Measurements from ENCODE around the gene FBXW8. TPM values are rescaled to one million over a fixed set of nuclear protein-coding genes. Genes with fewer than 3 reads are reported as not detected.

FBXW8 gene
- total RNA-seq, 3 donors from 2014 or later, result 12.0 to 13.2 (median 13.1) TPM

DNA sequence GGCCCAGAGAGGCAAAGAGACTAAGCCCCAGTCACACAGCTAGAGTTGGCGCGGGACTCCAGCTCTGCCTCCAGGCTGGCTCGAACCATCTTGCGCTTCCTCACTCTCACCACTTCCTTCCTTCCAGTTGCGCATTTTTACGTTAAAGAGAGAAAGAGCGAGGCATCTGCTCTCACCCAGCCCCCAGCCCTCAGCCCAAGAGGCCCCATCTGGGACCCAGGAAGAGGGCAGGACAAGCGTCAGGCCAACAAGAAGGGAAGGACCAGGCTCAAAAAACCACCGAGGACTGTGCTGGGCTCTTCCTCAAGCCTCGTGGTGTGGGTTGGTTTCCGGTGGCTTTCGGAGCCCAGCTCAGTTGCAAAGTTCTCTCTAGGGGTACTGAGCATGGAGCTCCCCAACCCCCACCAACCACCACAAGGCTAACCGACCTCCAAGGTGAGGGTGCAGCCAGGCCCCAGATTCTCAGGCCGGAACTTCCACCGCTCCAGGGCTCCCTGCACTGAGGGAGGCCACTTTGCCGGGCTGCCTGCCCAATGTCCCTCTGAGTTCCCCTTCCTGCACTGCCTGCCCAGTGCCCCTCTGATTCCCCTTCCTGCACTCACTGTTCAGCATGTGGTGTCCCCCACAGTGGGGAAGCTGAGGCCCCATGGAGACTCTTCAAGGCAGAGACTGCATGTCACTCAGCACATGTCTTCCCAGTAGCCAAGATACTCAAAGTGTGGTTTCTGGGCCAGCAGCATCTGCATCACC lies 152.6 kb downstream of the FBXW8 start:
- Histone ChIP-seq H3K9me3 (no peaks in the 10 kb centered on the region), H3K36me3 (ENCODE audit: low read depth) (no peaks in the 10 kb centered on the region), H3K4me3 (no peak overlapping the region), H3K4me1 (ENCODE audit: low read depth) (no peaks in the 10 kb centered on the region)
- TF ChIP-seq, protein P1, sequence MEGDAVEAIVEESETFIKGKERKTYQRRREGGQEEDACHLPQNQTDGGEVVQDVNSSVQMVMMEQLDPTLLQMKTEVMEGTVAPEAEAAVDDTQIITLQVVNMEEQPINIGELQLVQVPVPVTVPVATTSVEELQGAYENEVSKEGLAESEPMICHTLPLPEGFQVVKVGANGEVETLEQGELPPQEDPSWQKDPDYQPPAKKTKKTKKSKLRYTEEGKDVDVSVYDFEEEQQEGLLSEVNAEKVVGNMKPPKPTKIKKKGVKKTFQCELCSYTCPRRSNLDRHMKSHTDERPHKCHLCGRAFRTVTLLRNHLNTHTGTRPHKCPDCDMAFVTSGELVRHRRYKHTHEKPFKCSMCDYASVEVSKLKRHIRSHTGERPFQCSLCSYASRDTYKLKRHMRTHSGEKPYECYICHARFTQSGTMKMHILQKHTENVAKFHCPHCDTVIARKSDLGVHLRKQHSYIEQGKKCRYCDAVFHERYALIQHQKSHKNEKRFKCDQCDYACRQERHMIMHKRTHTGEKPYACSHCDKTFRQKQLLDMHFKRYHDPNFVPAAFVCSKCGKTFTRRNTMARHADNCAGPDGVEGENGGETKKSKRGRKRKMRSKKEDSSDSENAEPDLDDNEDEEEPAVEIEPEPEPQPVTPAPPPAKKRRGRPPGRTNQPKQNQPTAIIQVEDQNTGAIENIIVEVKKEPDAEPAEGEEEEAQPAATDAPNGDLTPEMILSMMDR (IDR thresholded peaks at IDR 0.05), result no peak
- ATAC-seq, result peak; percentile 66
- intact Hi-C loops (cut with DNase I, micrococcal nuclease), result no loop called here
- DNase-seq, result peak in 2 of 3 donors; percentile 32 to 43

DNA sequence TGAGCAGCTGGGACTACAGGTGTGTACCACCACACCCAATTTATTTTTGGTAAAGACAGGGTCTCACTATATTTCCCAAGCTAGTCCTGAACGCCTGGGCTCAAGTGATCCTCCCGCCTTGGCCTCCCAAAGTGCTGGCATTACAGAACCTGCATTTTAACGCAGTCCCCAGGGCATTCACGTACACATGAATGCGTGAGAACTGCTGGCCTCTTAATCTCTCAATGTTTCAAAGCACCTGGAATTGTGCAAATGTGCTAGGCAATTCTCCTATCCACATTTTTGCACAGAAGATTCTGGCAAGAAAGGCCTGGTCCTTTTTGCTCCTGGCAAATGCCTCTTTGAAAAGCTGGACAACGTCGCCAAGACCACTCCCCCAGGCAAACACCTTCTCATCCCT lies 153.3 kb downstream of the FBXW8 start:
- no peak for ATAC-seq
- intact Hi-C loops (cut with DNase I, micrococcal nuclease), result no loop called here
- DNase-seq, result no peak

GRCh38 chr12:117064596-117064995 lies 153.8 kb downstream of the FBXW8 start:
- no peak for ATAC-seq
- TF ChIP-seq, protein P1 (IDR thresholded peaks at IDR 0.05), result no peak
- no peaks in the 10 kb centered on the region for H3K9me3 ChIP-seq
- no peak for DNase-seq
- intact Hi-C loops (cut with DNase I, micrococcal nuclease), result no loop called here
- no peaks in the 10 kb centered on the region for H3K4me1 ChIP-seq (ENCODE audit: low read depth)
- H3K36me3 ChIP-seq (ENCODE audit: low read depth), result no peaks in the 10 kb centered on the region
- no peak overlapping the region for H3K4me3 ChIP-seq

More for the DNA sequence above, 153.3 kb downstream of the FBXW8 start:
- no peaks in the 10 kb centered on the region for H3K36me3 ChIP-seq (ENCODE audit: low read depth)
- TF ChIP-seq, protein P1 (IDR thresholded peaks at IDR 0.05), result no peak
- H3K9me3 ChIP-seq, result no peaks in the 10 kb centered on the region
- H3K4me1 ChIP-seq (ENCODE audit: low read depth), result no peaks in the 10 kb centered on the region
- no peak overlapping the region for H3K4me3 ChIP-seq

GRCh38 chr12:117067016-117067415 lies 156.3 kb downstream of the FBXW8 start:
- ATAC-seq (no peak), DNase-seq (no peak)
- H3K4me1 ChIP-seq (ENCODE audit: low read depth), result no peaks in the 10 kb centered on the region
- H3K9me3 ChIP-seq, result no peaks in the 10 kb centered on the region
- intact Hi-C loops (cut with DNase I, micrococcal nuclease), result no loop called here
- no peak overlapping the region for H3K4me3 ChIP-seq
- H3K36me3 ChIP-seq (ENCODE audit: low read depth), result no peaks in the 10 kb centered on the region
- TF ChIP-seq, protein P1 (IDR thresholded peaks at IDR 0.05), result no peak

DNA sequence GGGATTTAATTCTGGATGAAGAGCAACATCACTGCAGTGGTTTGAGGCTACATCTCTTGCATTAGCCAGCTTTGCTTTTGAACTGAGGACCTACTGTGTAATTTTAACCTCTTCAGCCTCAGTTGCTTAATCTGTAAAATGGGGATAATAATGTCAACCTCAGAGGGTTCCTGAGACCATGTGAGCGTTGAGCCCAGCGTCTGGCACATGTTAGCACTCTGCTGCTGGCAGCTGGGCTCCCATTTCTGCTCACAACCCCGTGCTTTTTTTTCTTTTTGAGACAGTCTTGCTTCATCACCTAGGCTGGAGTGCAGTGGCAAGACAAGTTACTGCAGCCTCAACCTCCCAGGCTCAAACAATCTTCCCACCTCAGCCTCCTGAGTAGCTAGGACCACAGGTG lies 156.9 kb downstream of the FBXW8 start:
- Histone ChIP-seq H3K4me3 (no peak overlapping the region), H3K9me3 (no peaks in the 10 kb centered on the region), H3K4me1 (ENCODE audit: low read depth) (no peaks in the 10 kb centered on the region), H3K36me3 (ENCODE audit: low read depth) (no peaks in the 10 kb centered on the region)
- DNase-seq, result no peak
- ATAC-seq, result no peak
- TF ChIP-seq, protein P1 (IDR thresholded peaks at IDR 0.05), result no peak
- intact Hi-C loops (cut with DNase I, micrococcal nuclease), result no loop called here

All from mucosa of descending colon (tissue), 3 donors.